Keratinocyte (primary cell): ENCODE data around the gene GABRR2. TPM values are rescaled to one million over a fixed set of nuclear protein-coding genes. Genes with fewer than 3 reads are reported as not detected.
"Not testable (repeated sequence)": the region's sequence is repeated elsewhere in the genome, so short reads cannot be mapped to it uniquely, and the experiment has no call there.

Experiments used
- DNase-seq: peaks from one replicate; pipeline ENCODE4 v3.0.0-alpha.2; 2011; ENCODE audit warnings: low read depth, missing footprints, low spot score
- FAIRE-seq: peaks from 2 replicates; lab custom pipeline; 2011; peaks lifted over from hg19 to GRCh38; lab: Jason Lieb, UNC
- H2AFZ ChIP-seq: 2 replicates; pipeline ENCODE4 v1.6.0; 2012; ENCODE audit warnings: low read length, control low read depth, inconsistent platforms; ENCODE audit not compliant: control insufficient read depth
- H3K27ac ChIP-seq: 2 replicates; pipeline ENCODE4 v1.5.1; 2011; ENCODE audit warnings: low read length; ENCODE audit not compliant: control insufficient read depth, insufficient read depth
- H3K27me3 ChIP-seq: 3 replicates; pipeline ENCODE4 v1.6.0; 2011; ENCODE audit warnings: low read length; ENCODE audit not compliant: control insufficient read depth, insufficient read depth; ENCODE audit errors: extremely low read depth
- H3K36me3 ChIP-seq, 2 experiments: 2 replicates in 1 of 2; 3 replicates in 1 of 2; pipeline ENCODE4 v1.5.1; 2011; ENCODE audit warnings: low read length in 2 of 2, mild to moderate bottlenecking in 1 of 2; ENCODE audit not compliant: control insufficient read depth in 2 of 2, insufficient read depth in 2 of 2; ENCODE audit errors: extremely low read depth in 1 of 2
- H3K4me1 ChIP-seq: 3 replicates; pipeline ENCODE4 v1.5.1; 2011; ENCODE audit warnings: low read length; ENCODE audit not compliant: control insufficient read depth, insufficient read depth; ENCODE audit errors: extremely low read depth
- H3K4me2 ChIP-seq: 3 replicates; pipeline ENCODE4 v1.6.0; 2011; ENCODE audit warnings: low read depth, low read length; ENCODE audit not compliant: control insufficient read depth, insufficient read depth; ENCODE audit errors: extremely low read depth
- H3K4me3 ChIP-seq, 3 experiments: fragments of 200-600 bp in 1 of 3; sonication (generic) in 1 of 3; 2 replicates in 2 of 3; 3 replicates in 1 of 3; pipeline ENCODE4 v1.5.1; 2011 to 2016; ENCODE audit warnings: low read length in 3 of 3, mild to moderate bottlenecking in 3 of 3, control low read depth in 2 of 3, inconsistent platforms in 1 of 3, low read depth in 1 of 3, mixed read lengths in 1 of 3, mixed run types in 1 of 3, moderate library complexity in 1 of 3; ENCODE audit not compliant: control insufficient read depth in 2 of 3, insufficient read depth in 2 of 3; ENCODE audit errors: extremely low read depth in 1 of 3
- H3K79me2 ChIP-seq: 2 replicates; pipeline ENCODE4 v1.6.0; 2012; ENCODE audit warnings: low read length; ENCODE audit not compliant: control insufficient read depth, insufficient read depth
- H3K9ac ChIP-seq: 3 replicates; pipeline ENCODE4 v1.6.0; 2011; ENCODE audit warnings: low read length; ENCODE audit not compliant: control insufficient read depth, insufficient read depth; ENCODE audit errors: extremely low read depth
- H3K9me1 ChIP-seq: 3 replicates; pipeline ENCODE4 v1.6.0; 2011; ENCODE audit warnings: low read length; ENCODE audit not compliant: control insufficient read depth, insufficient read depth; ENCODE audit errors: extremely low read depth
- H3K9me3 ChIP-seq: 2 replicates; pipeline ENCODE4 v1.5.1; 2012; ENCODE audit warnings: low read depth, low read length; ENCODE audit not compliant: control insufficient read depth
- H4K20me1 ChIP-seq: 3 replicates; pipeline ENCODE4 v1.6.0; 2011; ENCODE audit warnings: low read length; ENCODE audit not compliant: control insufficient read depth, insufficient read depth; ENCODE audit errors: extremely low read depth
- CTCF ChIP-seq, 3 experiments: IDR thresholded peaks in 1 of 3; conservative IDR thresholded peaks in 1 of 3; optimal IDR thresholded peaks in 1 of 3; 2 replicates in 2 of 3; 3 replicates in 1 of 3; pipeline versions ENCODE3 to v1.5.1; 2011; ENCODE audit warnings: low read length in 3 of 3, mild to moderate bottlenecking in 3 of 3, moderate library complexity in 2 of 3, control low read depth in 1 of 3, inconsistent platforms in 1 of 3; ENCODE audit not compliant: insufficient read depth in 2 of 3; ENCODE audit errors: extremely low read depth in 1 of 3
- EZH2 ChIP-seq: IDR thresholded peaks from one replicate; pipeline ENCODE4 v1.6.1; 2012; ENCODE audit warnings: inconsistent platforms, mild to moderate bottlenecking, low read length, moderate library complexity
- dilution Hi-C: fragments of 300-500 bp; cut with MboI; formaldehyde crosslinking; loops from one replicate; pipeline ENCODE4 v1.7.0; 2020; ENCODE audit warnings: low sequenced_read_pairs; ENCODE audit not compliant: extremely low pct_ligation_motif_present
- polyA plus RNA-seq, 5 experiments: library from polyadenylated mRNA; depleted of rRNA in 3 of 5; stranded (reverse) in 3 of 5; stranded (forward) in 1 of 5; unstranded in 1 of 5; fragments of >200 nt; gene quantifications; 1 replicate in 1 of 5; 2 replicates in 3 of 5; 3 replicates in 1 of 5; pipeline versions ENCODE4 v1.2.1 to v1.2.3, GENCODE V29; 2011 to 2012; ENCODE audit warnings: missing spikeins in 2 of 5, low read depth in 1 of 5, low replicate concordance in 1 of 5

The GABRR2 gene
- polyA plus RNA-seq, 1 donor (not counting 4 experiments of a cell fraction or from before 2014, with no cell fraction given) = 0.03 TPM

DNA sequence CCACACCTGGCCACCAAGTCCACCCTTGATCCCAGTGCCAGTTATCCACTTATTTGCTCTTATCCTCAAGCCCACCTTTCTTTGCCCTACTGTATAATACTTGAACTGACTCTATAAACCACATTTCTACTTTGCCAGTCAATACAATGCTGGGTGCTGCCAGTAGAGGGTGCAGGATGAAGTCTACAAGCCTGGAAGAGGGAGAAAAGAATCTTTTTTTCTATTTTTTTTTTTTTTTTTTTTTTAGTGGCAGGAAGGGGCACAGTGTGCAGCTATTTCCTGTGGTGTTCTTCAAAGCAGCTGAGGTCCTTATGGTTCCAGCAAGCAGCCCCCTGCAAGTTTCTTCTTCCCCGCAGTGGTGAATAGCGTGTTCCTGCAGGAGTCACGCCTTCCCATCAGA lies 75.8 kb downstream of the GABRR2 start:
- H3K79me2 ChIP-seq = no peaks in the 10 kb centered on the region
- H3K9ac ChIP-seq = no peak overlapping the region
- peaks cover 4% of the 10 kb centered on the region for H3K27me3 ChIP-seq
- H3K9me1 ChIP-seq = no peaks in the 10 kb centered on the region
- no peaks in the 10 kb centered on the region for H3K36me3 ChIP-seq
- no peaks in the 10 kb centered on the region for H4K20me1 ChIP-seq
- no peak overlapping the region for H3K4me2 ChIP-seq
- dilution Hi-C loops = no loop called here
- H3K9me3 ChIP-seq = no peaks in the 10 kb centered on the region
- H3K27ac ChIP-seq = no peak overlapping the region
- no peak for FAIRE-seq
- H3K4me1 ChIP-seq = no peaks in the 10 kb centered on the region
- H2AFZ ChIP-seq = no peak overlapping the region
- TF ChIP-seq EZH2 (no peak), CTCF (optimal IDR thresholded peaks at IDR 0.05 in 1 of 3, IDR thresholded peaks at IDR 0.05 in 1 of 3, conservative IDR thresholded peaks at IDR 0.05 in 1 of 3; ENCODE audit: extremely low read depth in 1 of 3, insufficient read depth in 2 of 3, low read length in 3 of 3) (peak; percentile 8 to 44 (median 35))
- no peak overlapping the region for H3K4me3 ChIP-seq
- no peak for DNase-seq

GRCh38 chr6:89237158-89237557 lies 77.9 kb downstream of the GABRR2 start:
- Histone ChIP-seq H3K27ac (no peak overlapping the region), H3K4me3 (no peak overlapping the region), H3K36me3 (no peaks in the 10 kb centered on the region), H3K9ac (no peak overlapping the region), H3K79me2 (no peaks in the 10 kb centered on the region), H3K4me1 (no peaks in the 10 kb centered on the region), H3K4me2 (no peak overlapping the region), H3K27me3 (no peaks in the 10 kb centered on the region), H3K9me1 (no peaks in the 10 kb centered on the region), H4K20me1 (no peaks in the 10 kb centered on the region), H2AFZ (no peak overlapping the region), H3K9me3 (no peaks in the 10 kb centered on the region)
- DNase-seq (no peak), FAIRE-seq (no peak)
- dilution Hi-C loops = no loop called here
- TF ChIP-seq EZH2 = no peak
- TF ChIP-seq CTCF (optimal IDR thresholded peaks at IDR 0.05 in 1 of 3, IDR thresholded peaks at IDR 0.05 in 1 of 3, conservative IDR thresholded peaks at IDR 0.05 in 1 of 3; ENCODE audit: extremely low read depth in 1 of 3, insufficient read depth in 2 of 3, low read length in 3 of 3) = no peak

DNA sequence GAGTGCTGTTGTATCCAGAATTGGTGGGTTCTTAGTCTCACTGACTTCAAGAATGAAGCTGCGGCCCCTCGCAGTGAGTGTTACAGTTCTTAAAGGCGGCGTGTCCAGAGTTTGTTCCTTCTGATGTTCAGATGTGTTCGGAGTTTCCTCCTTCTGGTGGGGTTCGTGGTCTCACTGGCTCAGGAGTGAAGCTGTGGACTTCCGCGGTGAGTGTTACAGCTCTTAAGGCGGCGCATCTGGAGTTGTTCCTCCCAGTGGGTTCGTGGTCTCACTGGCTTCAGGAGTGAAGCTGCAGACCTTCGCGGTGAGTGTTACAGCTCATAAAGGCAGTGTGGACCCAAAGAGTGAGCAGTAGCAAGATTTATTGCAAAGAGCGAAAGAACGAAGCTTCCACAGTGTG lies 81.5 kb downstream of the GABRR2 start:
- H2AFZ ChIP-seq, H3K36me3 ChIP-seq, DNase-seq, H3K27ac ChIP-seq, H3K4me1 ChIP-seq, dilution Hi-C loops, H3K4me3 ChIP-seq, H3K4me2 ChIP-seq, H3K9me1 ChIP-seq, H3K9ac ChIP-seq, H3K9me3 ChIP-seq, H3K79me2 ChIP-seq, H3K27me3 ChIP-seq, H4K20me1 ChIP-seq, FAIRE-seq: not testable (repeated sequence)
